Measurements from ENCODE around the gene CASZ1. TPM values are rescaled to one million over a fixed set of nuclear protein-coding genes. Genes with fewer than 3 reads are reported as not detected.
A peak's percentile ranks its signal among the peaks of the same experiment; 100 is the strongest.

Gene CASZ1
- total RNA-seq, 2 donors from 2014 or later, result 1.6 to 1.8 TPM

DNA sequence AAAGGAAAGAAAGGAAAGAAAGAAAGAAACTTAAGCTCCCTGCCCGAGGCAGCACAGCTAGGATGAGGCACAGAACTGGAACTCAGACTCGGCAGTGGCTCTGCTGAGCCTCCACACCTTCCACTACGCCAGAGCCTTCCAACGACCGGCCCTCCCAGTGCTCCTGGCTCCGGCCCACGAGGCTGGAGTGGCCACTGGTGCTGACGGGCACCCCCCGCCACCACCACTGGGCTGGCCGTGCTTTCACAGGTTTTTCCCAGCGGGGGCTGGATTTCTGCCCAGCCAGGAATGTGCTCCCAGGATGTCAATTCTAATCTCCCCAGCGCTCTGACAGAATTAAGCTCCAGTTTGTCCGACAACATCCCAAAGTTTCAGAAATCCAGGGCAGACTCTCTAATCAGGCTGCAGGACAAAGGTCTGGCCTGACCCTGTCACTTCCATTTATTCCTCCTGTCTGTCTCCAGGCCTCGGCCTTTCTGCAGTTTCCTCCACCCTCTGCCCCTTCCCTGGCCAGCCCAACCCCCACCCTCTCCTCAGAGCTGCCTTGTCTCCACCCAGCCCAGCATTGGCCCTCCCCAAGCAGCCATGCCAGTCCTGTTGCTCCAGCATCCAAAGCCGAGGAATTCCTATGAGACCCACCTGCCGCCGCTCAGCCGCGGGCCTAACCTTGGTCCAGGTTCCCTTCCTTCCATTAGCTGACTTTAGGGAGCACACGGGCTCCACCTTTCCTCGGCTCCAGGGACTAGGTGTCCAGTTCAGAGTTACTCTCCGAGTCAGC is 81.9 kb downstream of the CASZ1 start:
- Mint-ChIP-seq H3K9me3 (no peaks in the 10 kb centered on the region), H3K27ac (peak overlapping the region in 1 of 2 donors; percentile 3), H3K36me3 (no peaks in the 10 kb centered on the region)
- no peak for ATAC-seq
- DNase-seq (ENCODE audit: low spot score in 2 of 2), result no peak

DNA sequence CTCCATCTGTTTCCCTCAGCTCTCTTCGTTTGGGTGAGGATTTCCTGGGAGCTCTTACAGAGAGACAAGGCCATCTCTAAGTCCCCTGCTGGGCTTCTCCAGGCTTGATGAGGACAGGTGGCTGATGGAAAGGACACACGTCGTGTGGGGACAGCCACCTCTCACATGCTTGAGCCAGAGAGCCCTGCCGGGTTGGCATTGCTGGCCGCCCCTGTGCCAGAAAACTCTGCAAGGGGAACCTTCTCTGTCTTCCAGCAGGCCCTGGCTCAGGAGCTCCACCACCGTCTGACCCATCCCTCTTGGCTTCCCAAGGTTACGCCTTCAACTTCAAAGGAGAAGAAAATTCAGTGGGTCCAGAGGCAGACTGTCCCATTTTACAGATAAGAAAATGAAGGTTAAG is 82.8 kb downstream of the CASZ1 start:
- ATAC-seq, result no peak
- DNase-seq (ENCODE audit: low spot score in 2 of 2), result no peak
- peak overlapping the region in 1 of 2 donors; percentile 3 for H3K27ac Mint-ChIP-seq
- H3K36me3 Mint-ChIP-seq, result no peaks in the 10 kb centered on the region
- H3K9me3 Mint-ChIP-seq, result no peaks in the 10 kb centered on the region

DNA sequence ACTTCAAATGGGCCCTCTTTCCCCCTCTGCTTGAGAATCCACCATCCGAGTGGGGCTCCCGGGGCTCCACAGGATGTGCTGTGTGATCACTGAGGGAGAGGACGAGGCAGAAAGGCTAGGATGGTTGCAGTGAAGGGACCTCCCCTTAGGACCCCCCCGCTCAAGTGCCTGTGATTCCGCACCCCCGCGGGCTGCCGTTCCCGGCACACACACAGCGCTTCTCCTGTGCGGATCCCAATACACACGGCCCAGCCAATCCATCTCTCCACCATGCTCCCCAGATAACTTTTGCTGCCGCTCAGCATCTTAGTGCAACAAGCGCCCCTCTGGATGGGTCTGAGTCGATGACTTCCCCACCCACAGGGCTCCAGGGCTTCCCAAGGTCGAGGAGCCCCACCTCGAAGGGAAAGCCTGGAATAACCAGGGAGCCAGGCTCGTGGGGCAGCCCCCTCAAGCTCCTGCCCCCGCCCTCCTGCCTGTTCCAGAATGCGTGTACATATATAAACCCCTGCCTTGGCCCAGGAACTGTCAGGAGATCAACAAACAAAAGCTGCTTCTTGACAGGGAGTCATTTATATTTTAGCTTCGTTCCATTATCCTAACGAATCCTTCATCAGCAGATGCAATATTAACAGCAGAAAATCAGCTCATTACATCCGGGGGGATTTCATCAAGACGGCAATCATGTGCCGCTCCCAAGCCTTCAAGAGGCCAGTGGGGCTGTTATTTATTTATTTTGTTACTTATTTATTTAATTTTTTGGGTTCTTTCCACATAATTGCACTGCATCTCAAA is 83.7 kb downstream of the CASZ1 start:
- Mint-ChIP-seq H3K36me3 (no peaks in the 10 kb centered on the region), H3K27ac (no peak overlapping the region), H3K9me3 (no peaks in the 10 kb centered on the region)
- DNase-seq (ENCODE audit: low spot score in 2 of 2), result no peak
- ATAC-seq, result no peak

DNA sequence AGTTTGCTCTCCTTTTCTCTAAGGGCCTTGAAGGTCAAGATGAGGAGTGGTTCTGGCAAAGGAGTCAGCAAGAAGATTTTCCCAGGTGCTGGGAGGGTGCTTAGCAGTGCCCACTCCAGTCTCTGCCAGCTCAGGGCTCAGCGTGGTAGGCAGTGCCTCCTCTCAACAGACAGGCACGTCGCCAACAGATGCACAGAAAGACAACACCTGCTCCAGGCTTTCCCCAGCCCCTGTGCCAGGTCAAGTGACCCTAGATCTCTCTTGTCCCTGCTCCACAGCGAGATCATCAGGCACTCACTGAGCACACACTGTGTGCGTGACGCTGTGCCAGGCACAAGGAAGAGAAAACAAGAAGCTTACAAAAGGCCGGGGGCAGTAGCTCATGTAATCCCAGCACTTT is 86.0 kb downstream of the CASZ1 start:
- Mint-ChIP-seq H3K36me3 (no peaks in the 10 kb centered on the region), H3K27ac (no peak overlapping the region), H3K9me3 (no peaks in the 10 kb centered on the region)
- DNase-seq (ENCODE audit: low spot score in 2 of 2) (no peak), ATAC-seq (no peak)

DNA sequence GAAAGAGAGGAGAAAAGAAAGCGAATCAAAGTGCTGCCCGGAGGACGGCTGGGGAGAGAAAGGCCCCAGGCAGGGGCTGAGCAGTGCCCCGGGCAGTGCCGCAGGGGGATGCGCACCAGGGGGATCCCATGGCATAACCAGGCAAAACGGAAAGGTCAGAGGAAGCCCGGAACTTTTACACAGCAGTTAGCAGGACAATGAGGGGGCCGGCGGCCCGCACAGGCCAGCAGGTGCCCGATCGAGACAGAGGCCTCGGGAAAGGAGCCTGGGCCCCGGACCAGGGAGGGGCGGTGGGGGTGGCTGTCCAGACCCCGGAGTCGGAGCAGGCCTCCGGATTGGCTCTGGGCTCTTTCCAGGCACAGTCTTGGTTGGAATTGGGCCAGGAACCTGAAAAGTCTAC is 86.8 kb downstream of the CASZ1 start:
- Mint-ChIP-seq H3K36me3 (no peaks in the 10 kb centered on the region), H3K27ac (no peak overlapping the region), H3K9me3 (no peaks in the 10 kb centered on the region)
- DNase-seq (ENCODE audit: low spot score in 2 of 2) (no peak), ATAC-seq (no peak)

DNA sequence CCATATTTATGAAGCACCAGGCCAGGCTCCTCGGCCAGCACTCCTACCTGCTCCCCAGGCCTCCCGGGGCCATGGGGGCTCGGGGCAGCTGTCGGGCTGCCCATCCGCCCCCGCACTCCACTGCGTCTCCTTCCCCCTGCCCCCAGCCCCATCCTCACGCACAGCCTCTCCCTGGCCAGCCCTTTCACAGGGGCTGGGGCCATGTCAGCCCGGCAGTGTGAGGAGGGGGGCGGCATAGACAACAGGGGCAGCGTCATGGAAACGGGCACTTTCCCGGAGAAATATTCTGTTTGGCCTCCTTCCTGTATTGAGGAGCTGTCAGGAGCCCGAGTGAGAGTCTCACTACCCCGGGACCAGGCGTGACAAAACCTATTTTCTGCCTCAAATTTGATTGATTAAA is 87.3 kb downstream of the CASZ1 start:
- Mint-ChIP-seq H3K36me3 (no peaks in the 10 kb centered on the region), H3K27ac (no peak overlapping the region), H3K9me3 (no peaks in the 10 kb centered on the region)
- DNase-seq (ENCODE audit: low spot score in 2 of 2) (no peak), ATAC-seq (no peak)

DNA sequence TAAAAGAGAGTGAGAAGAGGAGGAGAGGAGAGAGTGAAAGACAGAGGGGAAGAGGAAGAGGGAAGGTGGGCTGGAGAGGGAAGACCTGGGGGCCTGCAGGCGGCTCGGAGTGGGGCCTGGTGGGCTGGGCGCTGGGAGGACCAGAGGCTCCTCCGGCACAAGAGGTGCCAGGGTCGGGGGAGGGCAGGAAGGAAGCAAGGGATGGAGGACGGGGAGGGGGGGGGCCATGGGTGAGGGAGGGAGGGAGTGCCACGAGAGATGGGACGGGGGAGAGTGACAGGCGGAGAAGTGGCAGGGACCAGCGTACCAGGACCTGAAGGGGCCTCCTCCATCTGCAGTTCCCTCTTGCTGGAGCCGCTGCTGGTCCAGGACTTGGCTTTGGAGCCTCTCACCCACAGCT is 87.7 kb downstream of the CASZ1 start:
- ATAC-seq, result no peak
- Mint-ChIP-seq H3K36me3 (no peaks in the 10 kb centered on the region), H3K9me3 (no peaks in the 10 kb centered on the region), H3K27ac (no peak overlapping the region)
- no peak for DNase-seq (ENCODE audit: low spot score in 2 of 2)

DNA sequence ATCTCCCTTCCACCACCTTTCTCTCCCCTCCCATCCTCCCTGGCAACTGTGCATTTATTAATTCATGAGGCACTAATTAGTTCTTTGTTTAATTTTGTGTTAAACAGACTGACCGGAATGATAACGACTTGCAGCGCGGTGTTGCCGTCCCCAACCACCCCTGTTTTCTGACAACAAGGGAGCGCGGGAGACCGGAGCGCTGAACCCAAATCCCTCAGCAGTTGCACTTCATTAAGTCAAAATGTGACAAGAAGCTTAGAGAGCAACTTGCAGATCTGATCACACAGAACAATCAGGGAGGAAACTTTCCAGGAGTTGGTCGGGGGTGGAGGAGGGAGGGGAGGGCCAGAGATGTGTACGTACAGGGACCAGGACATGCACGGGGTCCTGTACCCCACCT is 89.2 kb downstream of the CASZ1 start:
- ATAC-seq (no peak), DNase-seq (ENCODE audit: low spot score in 2 of 2) (no peak)
- no peaks in the 10 kb centered on the region for H3K9me3 Mint-ChIP-seq
- H3K27ac Mint-ChIP-seq, result no peak overlapping the region
- H3K36me3 Mint-ChIP-seq, result no peaks in the 10 kb centered on the region

DNA sequence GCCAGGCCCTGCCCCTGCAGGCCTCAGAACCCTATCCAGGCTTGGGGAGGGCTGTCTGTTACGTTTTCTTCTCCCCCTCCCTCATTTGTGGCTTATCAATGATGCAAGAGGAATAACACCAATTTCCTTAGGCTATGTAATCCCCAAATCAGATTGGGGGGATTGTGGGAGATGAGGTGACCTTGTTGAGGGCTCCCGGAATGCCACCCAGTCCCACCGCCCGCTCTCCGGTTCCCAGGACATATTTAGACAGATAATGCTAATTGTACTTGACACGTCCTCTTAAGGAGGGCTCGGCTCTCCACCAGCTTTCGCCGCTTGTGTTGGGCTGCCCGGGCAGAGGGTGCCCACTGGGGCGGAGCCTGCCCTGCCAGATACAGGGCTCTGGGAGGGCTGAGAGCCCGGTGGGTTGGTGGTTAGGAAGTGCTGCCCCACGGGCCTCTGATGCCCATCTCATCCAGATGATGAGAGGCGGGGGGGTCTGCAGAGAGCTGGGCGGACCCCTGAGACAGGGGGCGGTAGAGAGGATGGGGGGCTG is 90.0 kb downstream of the CASZ1 start:
- DNase-seq (ENCODE audit: low spot score in 2 of 2) (no peak), ATAC-seq (no peak)
- Mint-ChIP-seq H3K36me3 (no peaks in the 10 kb centered on the region), H3K9me3 (no peaks in the 10 kb centered on the region), H3K27ac (no peak overlapping the region)

DNA sequence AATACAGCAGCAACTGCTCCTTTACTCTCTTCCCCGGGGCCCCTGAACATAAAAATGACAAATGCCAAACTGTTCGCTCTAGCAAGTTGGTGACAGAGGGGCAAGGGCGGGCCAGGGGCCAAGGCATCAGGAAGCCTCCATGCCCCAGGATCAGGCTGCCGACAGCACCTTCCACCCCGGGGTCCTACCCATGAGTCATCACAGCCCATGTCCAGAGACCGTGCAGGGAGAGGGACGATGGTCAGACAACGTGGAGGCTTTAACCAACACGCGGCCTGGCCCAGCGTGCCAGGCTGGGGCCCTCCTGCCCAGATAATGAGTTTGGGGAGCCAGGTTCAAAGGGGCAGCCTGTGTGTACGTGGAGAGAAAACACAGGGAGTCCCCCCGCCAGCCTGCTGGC is 90.5 kb downstream of the CASZ1 start:
- no peak for DNase-seq (ENCODE audit: low spot score in 2 of 2)
- H3K36me3 Mint-ChIP-seq, result no peaks in the 10 kb centered on the region
- no peak for ATAC-seq

DNA sequence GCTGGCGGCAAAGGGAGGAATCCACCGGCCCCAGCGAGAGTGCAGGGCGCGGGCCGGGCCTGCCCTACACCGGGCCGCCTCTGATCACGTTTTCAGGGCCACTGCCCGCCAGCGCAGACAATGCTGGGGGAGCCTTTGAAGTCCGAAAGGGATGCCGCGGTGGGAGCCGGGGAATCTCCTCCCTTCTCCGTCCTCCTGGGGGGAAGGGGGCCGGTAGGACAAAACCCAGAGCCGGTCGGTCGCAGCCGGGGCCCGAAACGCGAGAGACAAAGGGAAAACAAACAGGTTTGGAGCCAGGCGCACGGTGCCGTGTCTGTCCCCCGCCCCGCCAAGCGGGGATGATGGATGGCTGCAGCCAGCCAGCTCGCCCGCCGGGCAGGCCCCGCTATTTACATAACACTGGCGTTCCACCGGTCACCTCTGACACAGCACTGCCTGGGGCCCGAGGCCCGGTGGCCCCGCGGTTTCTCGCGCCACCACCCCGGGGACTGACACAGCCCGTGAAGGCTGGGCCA is 92.0 kb downstream of the CASZ1 start:
- H3K9me3 Mint-ChIP-seq, result no peaks in the 10 kb centered on the region
- H3K27ac Mint-ChIP-seq, result no peak overlapping the region
- DNase-seq (ENCODE audit: low spot score in 2 of 2) (no peak), ATAC-seq (no peak)
- no peaks in the 10 kb centered on the region for H3K36me3 Mint-ChIP-seq

More for the DNA sequence above, 90.5 kb downstream of the CASZ1 start:
- no peaks in the 10 kb centered on the region for H3K9me3 Mint-ChIP-seq
- no peak overlapping the region for H3K27ac Mint-ChIP-seq

DNA sequence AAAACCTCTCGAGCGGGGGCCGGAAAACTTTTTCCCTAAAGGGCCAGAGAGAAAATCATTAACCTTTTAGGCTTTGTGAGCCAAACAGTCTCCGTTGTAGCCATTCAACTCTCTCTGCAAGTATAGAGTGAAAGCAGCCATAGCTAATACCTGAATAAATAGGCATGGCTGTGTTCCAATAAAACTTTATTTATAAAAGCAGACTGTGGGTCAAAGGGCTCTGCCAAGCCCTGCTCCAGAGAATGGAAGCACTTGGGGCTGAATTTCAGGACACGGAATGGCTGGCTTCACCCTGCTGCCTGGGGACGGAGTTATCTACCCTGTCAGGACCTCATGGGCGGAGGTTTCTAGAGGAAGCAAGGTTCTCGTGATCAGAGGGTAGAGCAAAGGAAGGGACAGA is 92.7 kb downstream of the CASZ1 start:
- H3K9me3 Mint-ChIP-seq, result no peaks in the 10 kb centered on the region
- H3K27ac Mint-ChIP-seq, result no peak overlapping the region
- DNase-seq (ENCODE audit: low spot score in 2 of 2), result no peak
- ATAC-seq, result no peak
- H3K36me3 Mint-ChIP-seq, result no peaks in the 10 kb centered on the region

DNA sequence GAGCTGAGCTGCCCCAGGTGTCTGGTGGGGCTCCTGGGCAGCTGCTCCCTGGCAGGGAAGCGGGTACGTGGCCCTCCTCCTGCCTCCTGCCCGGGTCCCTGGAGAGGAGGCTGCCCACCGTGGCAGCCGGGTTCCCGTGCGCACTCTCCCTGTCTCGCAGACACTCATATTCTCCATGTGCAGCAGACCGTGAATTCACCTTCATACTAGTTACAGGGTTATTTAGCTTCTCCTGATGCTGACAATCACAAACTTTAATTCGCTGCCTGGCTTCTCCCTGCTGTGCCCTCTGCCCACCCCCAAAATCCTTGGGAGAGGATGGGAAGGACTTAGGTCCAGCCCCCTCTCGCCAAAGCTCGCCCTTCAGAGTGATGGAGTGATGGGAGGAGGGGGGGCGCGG is 95.3 kb downstream of the CASZ1 start:
- Mint-ChIP-seq H3K36me3 (no peaks in the 10 kb centered on the region), H3K27ac (no peak overlapping the region), H3K9me3 (no peaks in the 10 kb centered on the region)
- ATAC-seq (no peak), DNase-seq (ENCODE audit: low spot score in 2 of 2) (no peak)

DNA sequence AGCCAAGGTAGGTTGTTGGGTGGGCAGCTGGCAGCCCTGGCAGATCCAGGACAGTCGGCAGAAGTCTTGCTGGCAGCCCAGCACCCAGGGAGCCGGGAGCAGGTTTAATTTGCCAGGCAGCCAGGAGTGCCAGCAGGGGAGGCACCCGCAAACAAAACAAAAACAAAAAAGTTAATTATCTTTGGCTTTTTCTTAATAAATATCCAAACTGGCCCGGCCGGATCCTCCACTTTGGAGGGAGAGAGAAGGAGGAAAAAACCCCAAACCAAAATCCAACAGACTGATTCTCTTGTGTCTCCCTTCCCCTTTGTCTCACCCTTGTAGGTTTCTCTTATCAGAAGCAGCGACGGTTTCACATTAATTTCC is 97.0 kb downstream of the CASZ1 start:
- no peaks in the 10 kb centered on the region for H3K9me3 Mint-ChIP-seq
- H3K36me3 Mint-ChIP-seq, result no peaks in the 10 kb centered on the region
- DNase-seq (ENCODE audit: low spot score in 2 of 2) (no peak), ATAC-seq (no peak)
- no peak overlapping the region for H3K27ac Mint-ChIP-seq

DNA sequence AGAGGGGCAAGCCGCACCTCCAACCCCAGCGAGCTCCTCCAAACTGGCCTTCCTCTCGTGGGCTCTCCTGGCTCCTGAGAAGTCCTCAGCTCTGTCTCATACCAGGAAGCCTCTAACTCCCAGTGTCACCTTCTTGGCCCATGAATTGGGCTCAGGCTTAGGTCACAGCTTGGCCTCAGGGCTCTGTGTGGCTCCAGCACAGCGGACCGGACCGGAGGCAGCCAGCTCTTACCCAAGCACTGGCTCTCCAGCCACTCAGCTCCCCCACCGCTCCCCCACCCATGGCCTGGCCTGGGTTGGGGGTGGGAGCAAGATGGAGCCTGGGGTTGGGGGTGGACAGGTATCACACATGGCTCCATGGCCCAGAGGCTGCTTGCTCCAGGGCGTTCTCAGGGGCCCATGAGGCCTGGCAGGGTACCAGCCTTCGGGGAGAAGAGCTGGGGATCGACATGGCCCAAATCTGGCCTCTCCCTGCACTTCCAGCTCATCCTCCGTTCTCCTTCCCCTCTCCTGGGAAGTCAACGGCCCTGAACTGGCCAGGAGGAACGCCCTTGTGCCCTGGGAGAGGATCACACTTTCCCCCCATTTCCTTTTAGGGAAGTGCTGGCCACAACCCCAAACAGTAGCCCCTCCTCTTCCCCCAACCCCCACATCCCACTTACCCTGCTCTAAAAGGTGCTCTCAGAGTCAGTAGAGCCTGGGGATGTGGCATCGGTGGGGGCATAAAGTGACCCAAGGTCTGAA is 97.5 kb downstream of the CASZ1 start:
- DNase-seq (ENCODE audit: low spot score in 2 of 2) (no peak), ATAC-seq (no peak)

DNA sequence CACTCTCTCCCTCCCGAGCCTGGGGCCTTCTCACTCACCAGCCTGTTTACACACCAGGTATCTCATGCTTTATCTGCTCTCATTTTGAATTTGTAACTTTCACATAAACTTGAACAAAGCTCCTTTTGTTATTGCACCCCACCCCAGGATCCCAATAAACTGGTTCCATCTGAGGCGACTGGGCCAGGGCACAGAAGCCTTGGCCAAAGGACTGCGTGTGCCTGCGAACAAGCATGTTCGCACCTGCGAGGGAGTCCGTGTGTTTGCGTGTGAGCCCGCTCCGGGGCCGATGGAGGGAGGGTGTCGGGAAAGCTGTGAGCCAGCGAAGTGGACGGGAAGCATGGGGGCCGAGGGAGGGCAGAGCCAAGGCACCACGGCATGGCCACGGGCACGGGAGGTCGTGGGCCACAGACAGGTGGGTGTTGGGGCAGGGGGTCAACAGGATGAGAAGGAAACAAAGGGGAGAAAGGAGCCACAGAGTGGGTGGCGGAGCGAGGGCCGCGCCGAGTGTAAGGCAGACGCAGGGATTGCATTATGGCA is 98.8 kb downstream of the CASZ1 start:
- no peak for ATAC-seq
- H3K27ac Mint-ChIP-seq, result no peak overlapping the region
- H3K9me3 Mint-ChIP-seq, result no peaks in the 10 kb centered on the region

More for the DNA sequence above, 97.5 kb downstream of the CASZ1 start:
- no peak overlapping the region for H3K27ac Mint-ChIP-seq
- H3K36me3 Mint-ChIP-seq, result no peaks in the 10 kb centered on the region
- H3K9me3 Mint-ChIP-seq, result no peaks in the 10 kb centered on the region

DNA sequence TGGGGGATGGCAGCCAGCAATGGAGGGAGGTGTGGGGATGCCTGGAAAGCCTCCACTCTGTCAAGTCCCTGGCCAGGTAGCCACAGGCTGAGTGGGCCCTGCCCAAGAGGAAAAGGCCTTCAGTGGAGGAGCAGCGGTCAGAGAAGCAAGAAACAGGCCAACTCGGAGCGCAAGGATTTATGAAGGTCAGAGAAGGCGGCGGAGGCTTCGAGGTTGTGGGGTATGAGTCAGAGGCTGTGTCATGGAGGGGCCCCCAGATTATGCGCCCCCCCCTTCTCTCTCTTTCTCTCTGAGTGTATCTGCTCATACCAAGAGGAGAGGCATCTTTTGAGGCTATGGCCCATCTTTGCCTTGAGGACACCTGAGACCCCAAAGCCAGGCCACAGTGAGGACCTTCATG is 99.5 kb downstream of the CASZ1 start:
- no peaks in the 10 kb centered on the region for H3K36me3 Mint-ChIP-seq
- DNase-seq (ENCODE audit: low spot score in 2 of 2) (no peak), ATAC-seq (peak in 1 of 2 donors; percentile 27)
- H3K27ac Mint-ChIP-seq, result no peak overlapping the region
- H3K9me3 Mint-ChIP-seq, result no peaks in the 10 kb centered on the region

More for the DNA sequence above, 98.8 kb downstream of the CASZ1 start:
- H3K36me3 Mint-ChIP-seq, result no peaks in the 10 kb centered on the region
- DNase-seq (ENCODE audit: low spot score in 2 of 2), result no peak
